DOHH2 (cell line): ENCODE results near the gene RBBP8NL.

Source experiments
- CTCF ChIP-seq: fragments of 200-600 bp; sonication (generic); IDR thresholded peaks from one replicate; pipeline ENCODE4 v1.5.1; 2014; ENCODE audit warnings: antibody characterized with exemption, mild to moderate bottlenecking, low read depth, low read length; ENCODE audit not compliant: poor library complexity, severe bottlenecking
- EZH2phosphoT487 ChIP-seq: fragments of 200-600 bp; sonication (generic); IDR thresholded peaks from 2 replicates; pipeline ENCODE4 v1.6.1; 2017; ENCODE audit warnings: borderline replicate concordance, mild to moderate bottlenecking, antibody characterized with exemption, low read length, moderate library complexity, mixed read lengths

- no peak for TF ChIP-seq EZH2phosphoT487
- no peak for TF ChIP-seq CTCF
These were observed 9.4 kb upstream of the RBBP8NL start for GRCh38 chr20:62436692-62437091.
